KMS-11 (cell line): ENCODE results near the gene STEAP2.
A peak's percentile ranks its signal among the peaks of the same experiment; 100 is the strongest.

ENCODE experiments used
- H2AFZ ChIP-seq: fragments of 200-600 bp; sonication (generic); 2 replicates; pipeline ENCODE4 v1.6.1; 2016; ENCODE audit warnings: antibody characterized with exemption, mixed run types, low read depth
- H3K27ac ChIP-seq: fragments of 200-600 bp; sonication (generic); 2 replicates; pipeline ENCODE4 v1.6.1; 2016; ENCODE audit warnings: mild to moderate bottlenecking, mixed run types
- H3K27me3 ChIP-seq: fragments of 200-600 bp; sonication (generic); 2 replicates; pipeline ENCODE4 v1.6.1; 2017; ENCODE audit warnings: mild to moderate bottlenecking, low read depth, mixed run types, moderate library complexity; ENCODE audit not compliant: insufficient read depth
- H3K36me3 ChIP-seq: fragments of 200-600 bp; sonication (generic); 2 replicates; pipeline ENCODE4 v1.6.1; 2017; ENCODE audit warnings: mild to moderate bottlenecking, mixed run types; ENCODE audit not compliant: insufficient read depth
- H3K4me1 ChIP-seq: fragments of 200-600 bp; sonication (generic); 2 replicates; pipeline ENCODE4 v1.6.1; 2016; ENCODE audit warnings: mild to moderate bottlenecking, low read depth, mixed run types; ENCODE audit not compliant: poor library complexity, severe bottlenecking
- H3K4me2 ChIP-seq: fragments of 200-600 bp; sonication (generic); 2 replicates; pipeline ENCODE4 v1.7.0; 2016; ENCODE audit warnings: mild to moderate bottlenecking, mixed run types
- H3K4me3 ChIP-seq: fragments of 200-600 bp; sonication (generic); IDR thresholded peaks from 2 replicates; pipeline ENCODE4 v1.6.1; 2017; ENCODE audit warnings: low read depth, low read length, mixed read lengths; ENCODE audit not compliant: insufficient read depth
- H3K79me2 ChIP-seq: fragments of 200-600 bp; sonication (generic); 2 replicates; pipeline ENCODE4 v1.6.1; 2016; ENCODE audit warnings: low read depth, mixed run types; ENCODE audit not compliant: insufficient read depth
- H3K9ac ChIP-seq: fragments of 200-600 bp; sonication (generic); 2 replicates; pipeline ENCODE4 v1.6.1; 2016; ENCODE audit warnings: mild to moderate bottlenecking, mixed run types
- H4K20me1 ChIP-seq: fragments of 200-600 bp; sonication (generic); 2 replicates; pipeline ENCODE4 v1.6.1; 2016; ENCODE audit warnings: mild to moderate bottlenecking, mixed run types; ENCODE audit not compliant: insufficient read depth
- CTCF ChIP-seq: fragments of 200-600 bp; sonication (generic); conservative IDR thresholded peaks from 2 replicates; pipeline ENCODE4 v1.6.1; 2017; ENCODE audit warnings: low read depth, mild to moderate bottlenecking, antibody characterized with exemption, low read length, moderate library complexity, mixed read lengths

Gene STEAP2

GRCh38 chr7:90239625-90240228 is 28.2 kb downstream of the STEAP2 start:
- Histone ChIP-seq H3K4me2 (no peak overlapping the region), H3K4me1 (peaks cover 11% of the 10 kb centered on the region), H3K4me3 (no peak overlapping the region), H3K9ac (no peak overlapping the region), H3K36me3 (no peaks in the 10 kb centered on the region), H4K20me1 (no peaks in the 10 kb centered on the region), H2AFZ (no peak overlapping the region), H3K79me2 (no peaks in the 10 kb centered on the region), H3K27me3 (no peaks in the 10 kb centered on the region), H3K27ac (no peak overlapping the region)
- no peak for TF ChIP-seq CTCF

- H2AFZ ChIP-seq: no peak overlapping the region
- H3K27ac ChIP-seq: no peak overlapping the region
Measured at GRCh38 chr7:90242369-90243168, 31.0 kb downstream of the STEAP2 start.

GRCh38 chr7:90243556-90243955 is 32.0 kb downstream of the STEAP2 start:
- no peak overlapping the region for H3K4me2 ChIP-seq
- H3K79me2 ChIP-seq: no peaks in the 10 kb centered on the region
- TF ChIP-seq CTCF: no peak
- H3K4me3 ChIP-seq: no peak overlapping the region
- no peaks in the 10 kb centered on the region for H3K27me3 ChIP-seq
- no peak overlapping the region for H3K27ac ChIP-seq
- peaks cover 16% of the 10 kb centered on the region for H3K4me1 ChIP-seq
- no peak overlapping the region for H3K9ac ChIP-seq
- no peaks in the 10 kb centered on the region for H3K36me3 ChIP-seq
- H4K20me1 ChIP-seq: no peaks in the 10 kb centered on the region
- no peak overlapping the region for H2AFZ ChIP-seq

More at GRCh38 chr7:90242369-90243168, 31.0 kb downstream of the STEAP2 start:
- no peaks in the 10 kb centered on the region for H3K36me3 ChIP-seq
- H3K4me2 ChIP-seq: peak overlapping the region; percentile 3; the same call in 1 of the 2 replicates
- no peaks in the 10 kb centered on the region for H4K20me1 ChIP-seq
- H3K27me3 ChIP-seq: no peaks in the 10 kb centered on the region
- H3K4me3 ChIP-seq: no peak overlapping the region
- peaks cover 16% of the 10 kb centered on the region for H3K4me1 ChIP-seq
- TF ChIP-seq CTCF: no peak
- H3K9ac ChIP-seq: no peak overlapping the region
- H3K79me2 ChIP-seq: no peaks in the 10 kb centered on the region

- H3K36me3 ChIP-seq: no peaks in the 10 kb centered on the region
- H2AFZ ChIP-seq: peak overlapping the region; percentile 90
- H3K4me1 ChIP-seq: peaks cover 16% of the 10 kb centered on the region
- no peak overlapping the region for H3K4me3 ChIP-seq
- H3K9ac ChIP-seq: peak overlapping the region; percentile 67; the same call in 1 of the 2 replicates
- no peaks in the 10 kb centered on the region for H3K27me3 ChIP-seq
- no peak for TF ChIP-seq CTCF
- H4K20me1 ChIP-seq: no peaks in the 10 kb centered on the region
- peak overlapping the region; percentile 56; the same call in 1 of the 2 replicates for H3K4me2 ChIP-seq
- H3K79me2 ChIP-seq: no peaks in the 10 kb centered on the region
- no peak overlapping the region for H3K27ac ChIP-seq
Measured at GRCh38 chr7:90244565-90244908, 33.0 kb downstream of the STEAP2 start.
